ENCODE results near the gene MYO6.

Gene MYO6

GRCh38 chr6:75759207-75759606 lies 10.2 kb downstream of the MYO6 start:
- DNase-seq, result no peak
- intact Hi-C loops (cut with DNase I), result no loop called here

DNA sequence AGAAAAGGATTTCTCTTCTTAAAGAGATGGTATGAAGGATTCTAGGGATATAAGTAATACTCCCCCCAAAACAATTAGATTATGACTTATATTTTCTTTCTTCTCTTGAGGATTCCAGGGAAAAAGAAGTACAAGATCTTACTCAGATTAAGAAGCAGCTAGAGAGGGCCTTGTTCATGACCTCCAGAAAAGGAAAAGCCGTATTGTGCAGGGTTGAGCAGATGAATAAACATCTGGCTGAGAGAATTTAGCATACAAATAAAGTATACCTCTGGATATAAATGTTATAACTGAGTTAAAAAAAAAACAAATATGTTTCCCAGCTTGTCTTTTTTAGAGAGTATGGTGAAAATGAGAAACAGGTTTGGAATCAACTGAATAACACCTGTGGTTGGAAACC lies 11.3 kb downstream of the MYO6 start:
- DNase-seq, result no peak
- intact Hi-C loops (cut with DNase I), result no loop called here

GRCh38 chr6:75761489-75761888 lies 12.4 kb downstream of the MYO6 start:
- no peak for DNase-seq
- intact Hi-C loops (cut with DNase I), result no loop called here

- intact Hi-C loops (cut with DNase I), result no loop called here
- no peak for DNase-seq
Measured at GRCh38 chr6:75762063-75762462, 13.0 kb downstream of the MYO6 start.

DNA sequence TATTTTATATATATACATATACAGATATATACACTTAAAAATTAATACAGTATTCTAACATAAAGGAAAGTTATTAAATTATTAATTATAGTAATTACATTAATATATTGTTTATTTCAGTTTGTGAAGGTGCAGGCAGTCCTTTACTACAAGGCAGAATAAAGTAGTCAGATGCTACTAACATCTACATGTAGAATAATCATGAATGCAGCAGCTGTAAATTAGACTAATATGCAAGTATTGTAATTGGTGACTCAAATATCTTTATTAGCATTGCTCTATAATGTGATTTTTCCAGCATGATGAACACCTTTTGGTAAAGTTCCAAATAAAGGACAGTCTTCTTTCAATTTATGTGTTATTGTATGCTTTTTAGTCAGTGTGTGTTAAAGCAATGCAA lies 17.3 kb downstream of the MYO6 start:
- intact Hi-C loops (cut with DNase I), result no loop called here

GRCh38 chr6:75770844-75771243 lies 21.8 kb downstream of the MYO6 start:
- DNase-seq, result no peak
- intact Hi-C loops (cut with DNase I), result no loop called here

More for the DNA sequence above, 17.3 kb downstream of the MYO6 start:
- no peak for DNase-seq

DNA sequence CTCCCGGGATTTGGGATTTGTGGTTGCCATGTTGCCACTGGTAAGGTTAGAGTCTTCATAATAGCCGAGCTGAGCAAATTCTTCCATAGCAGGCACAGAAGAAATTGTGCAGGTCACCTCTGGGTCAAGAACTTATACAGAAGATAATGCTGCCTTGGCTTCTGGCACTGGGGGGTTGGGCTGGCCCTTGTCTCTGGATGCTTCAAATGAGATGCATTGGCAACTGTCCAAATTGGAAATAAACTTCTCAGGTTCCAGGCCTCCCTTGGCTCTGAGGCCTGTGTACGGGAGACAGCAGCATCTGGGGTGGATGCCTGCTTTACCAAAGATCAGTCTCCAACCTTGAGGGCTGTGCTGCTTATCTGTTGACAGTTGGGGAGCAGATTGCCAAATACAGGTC lies 26.2 kb downstream of the MYO6 start:
- DNase-seq, result no peak
- intact Hi-C loops (cut with DNase I), result no loop called here

DNA sequence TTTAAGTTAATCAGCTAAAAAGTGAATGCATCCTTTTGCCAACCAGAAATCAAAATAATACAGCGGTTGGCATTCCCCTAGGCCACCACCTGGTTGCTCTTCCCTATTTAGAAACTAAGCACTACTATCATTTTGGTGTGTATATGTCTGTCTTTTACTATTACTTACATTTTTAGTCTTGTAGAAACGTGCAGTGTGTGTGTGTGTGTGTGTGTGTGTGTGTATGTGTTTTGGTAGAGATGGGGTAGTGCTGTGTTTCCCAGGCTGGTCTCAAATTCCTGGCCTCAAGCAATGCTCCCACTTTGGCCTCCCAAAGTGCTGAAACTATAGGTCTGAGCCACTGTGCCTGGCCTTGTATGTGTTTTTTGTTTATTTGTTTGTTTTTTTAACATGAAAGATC lies 27.4 kb downstream of the MYO6 start:
- no peak for DNase-seq

GRCh38 chr6:75778757-75779156 lies 29.7 kb downstream of the MYO6 start:
- intact Hi-C loops (cut with DNase I), result no loop called here
- DNase-seq, result no peak

More for the DNA sequence above, 27.4 kb downstream of the MYO6 start:
- intact Hi-C loops (cut with DNase I), result no loop called here

- intact Hi-C loops (cut with DNase I), result no loop called here
- no peak for DNase-seq
Measured at GRCh38 chr6:75786152-75786551, 37.1 kb downstream of the MYO6 start.

- intact Hi-C loops (cut with DNase I), result no loop called here
- DNase-seq, result no peak
Measured at GRCh38 chr6:75788894-75789293, 39.9 kb downstream of the MYO6 start.

DNA sequence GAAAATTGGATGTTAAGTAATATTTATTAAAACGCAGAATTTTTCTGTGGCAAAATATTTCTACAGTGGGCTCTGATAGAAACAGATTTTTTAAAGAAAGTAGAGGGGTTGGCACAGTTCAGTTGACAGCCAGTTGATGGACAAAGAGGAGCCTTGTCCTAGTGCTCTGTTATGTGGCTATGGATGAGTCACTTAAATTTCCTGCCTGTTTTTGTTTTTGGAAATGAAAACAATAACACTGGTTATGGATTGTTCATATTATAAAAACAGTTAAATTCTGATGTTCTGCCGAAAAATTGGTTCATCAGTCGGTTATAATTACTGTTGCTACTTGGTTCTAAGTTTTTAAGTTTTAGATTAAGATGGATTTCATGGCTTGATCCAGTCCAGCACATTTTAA lies 42.8 kb downstream of the MYO6 start:
- DNase-seq, result peak in 14 of 42 donors; percentile 29 to 69 (median 44)
- intact Hi-C loops (cut with DNase I), result no loop called here

DNA sequence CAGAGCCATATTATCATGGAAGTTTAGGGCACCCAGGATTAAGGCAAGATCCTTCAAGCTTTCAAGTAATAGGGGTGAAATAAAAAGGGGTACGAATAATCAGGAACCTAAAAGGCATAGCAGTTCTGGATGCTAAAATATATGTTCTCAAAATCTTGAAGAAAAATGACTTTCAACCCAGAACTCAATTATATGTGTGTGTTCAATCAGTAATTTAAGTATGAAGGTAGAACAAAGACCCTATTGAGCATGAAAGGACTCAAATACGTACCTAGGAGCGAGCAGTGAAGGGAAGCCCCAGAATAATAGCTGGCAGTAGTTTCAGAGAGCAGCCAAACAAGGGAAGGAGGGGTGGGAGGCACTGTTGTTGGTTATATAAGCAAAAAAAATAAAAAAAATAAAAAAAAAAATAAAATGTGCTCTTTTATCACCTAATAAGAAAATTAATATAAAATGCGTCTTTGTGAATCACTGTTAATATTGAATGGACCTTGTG lies 45.4 kb downstream of the MYO6 start:
- intact Hi-C loops (cut with DNase I), result no loop called here
- DNase-seq, result peak in 5 of 42 donors; percentile 20 to 63 (median 37)

DNA sequence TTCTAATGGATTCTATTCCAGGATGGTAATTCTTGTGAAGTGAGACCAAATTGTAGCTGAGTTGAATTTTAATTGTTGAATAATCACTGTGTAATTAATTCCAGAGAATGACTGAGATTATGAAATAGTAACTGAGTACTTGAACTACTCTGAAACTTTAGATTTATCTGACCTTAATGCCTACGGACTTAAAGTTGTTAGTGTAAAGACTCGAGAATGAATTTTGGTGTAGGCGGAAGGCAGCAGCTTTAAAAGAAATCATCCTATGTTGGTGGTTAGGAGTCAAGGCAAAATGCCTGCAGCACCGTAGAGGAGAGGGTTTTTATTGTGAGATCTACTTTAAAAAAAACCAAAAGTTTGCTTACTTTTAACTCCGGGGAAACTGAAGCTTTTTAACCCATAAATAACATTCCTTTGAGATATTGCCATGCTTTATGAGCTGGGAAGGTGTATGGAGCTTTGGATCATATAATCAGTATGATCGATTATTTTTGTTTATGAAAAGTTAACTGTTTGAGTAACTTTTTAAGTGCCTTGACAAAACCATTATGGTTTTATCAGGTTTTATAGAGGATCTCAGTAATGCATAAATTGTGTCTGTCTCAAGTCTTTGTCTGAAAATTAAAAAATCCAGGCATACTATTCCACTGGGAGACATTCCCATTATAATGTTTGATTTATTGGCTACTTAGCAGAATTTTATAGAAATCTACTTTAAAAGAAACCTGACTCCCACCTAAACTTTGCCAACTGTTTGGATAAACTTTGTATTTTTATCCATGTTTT lies 46.1 kb downstream of the MYO6 start:
- intact Hi-C loops (cut with DNase I), result no loop called here
- DNase-seq, result no peak

DNA sequence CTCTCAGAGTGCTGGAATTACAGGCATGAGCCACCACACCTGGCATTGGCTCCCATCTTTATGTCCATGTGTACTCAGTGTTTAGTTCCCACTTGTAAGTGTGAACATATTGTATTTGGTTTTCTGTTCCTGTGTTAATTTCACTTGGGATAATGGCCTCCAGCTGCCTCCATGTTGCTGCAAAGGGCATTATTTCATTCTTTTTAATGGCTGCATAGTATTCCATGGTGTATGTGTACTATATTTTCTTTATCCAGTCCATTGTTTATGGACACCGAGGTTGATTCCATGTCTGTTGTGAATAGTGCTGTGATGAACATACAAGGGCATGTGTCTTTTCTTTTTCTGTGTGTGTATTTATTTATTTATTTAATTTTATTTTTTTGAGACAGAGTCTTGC lies 47.7 kb downstream of the MYO6 start:
- DNase-seq, result no peak
- intact Hi-C loops (cut with DNase I), result no loop called here

DNA sequence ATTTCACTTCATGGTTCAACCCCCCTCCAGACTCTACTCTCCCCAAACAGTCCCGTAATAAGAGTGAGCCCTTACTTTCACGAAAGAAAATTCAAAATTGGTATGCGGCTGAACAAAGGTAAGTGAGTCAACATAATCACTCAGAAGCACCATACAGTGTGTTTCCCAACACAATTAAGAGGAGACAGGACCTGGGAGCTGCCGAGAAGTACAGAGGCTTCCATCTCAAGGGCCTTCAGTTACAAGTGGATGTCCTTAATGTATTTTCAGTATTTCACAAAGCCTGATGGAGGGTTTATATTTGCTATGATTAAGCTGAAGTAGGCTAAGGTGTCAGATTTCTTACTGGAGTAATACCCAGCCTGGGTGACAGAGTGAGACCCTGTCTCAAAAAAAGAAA lies 51.1 kb downstream of the MYO6 start:
- intact Hi-C loops (cut with DNase I), result no loop called here
- DNase-seq, result no peak

- intact Hi-C loops (cut with DNase I), result no loop called here
Measured at GRCh38 chr6:75800708-75801505, 51.9 kb downstream of the MYO6 start.

DNA sequence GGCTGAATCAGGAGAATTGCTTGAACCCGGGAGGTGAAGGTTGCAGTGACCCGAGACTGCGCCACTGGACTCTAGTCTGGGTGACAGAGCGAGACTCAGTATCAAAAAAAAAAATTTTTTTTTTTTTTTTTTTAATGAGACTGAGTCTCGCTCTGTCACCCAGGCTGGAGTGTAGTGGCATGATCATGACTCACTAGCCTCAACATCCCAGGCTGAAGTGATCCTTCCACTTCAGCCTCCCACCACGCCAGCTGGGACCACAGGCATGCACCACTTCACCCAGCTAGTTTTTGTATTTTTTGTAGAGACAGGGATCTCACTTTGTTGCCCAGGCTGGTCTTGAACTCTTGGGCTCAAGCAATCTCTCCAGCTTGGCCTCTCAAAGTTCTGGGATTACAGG lies 53.3 kb downstream of the MYO6 start:
- intact Hi-C loops (cut with DNase I), result no loop called here
- no peak for DNase-seq

More at GRCh38 chr6:75800708-75801505, 51.9 kb downstream of the MYO6 start:
- DNase-seq, result no peak

GRCh38 chr6:75808507-75808906 lies 59.5 kb downstream of the MYO6 start:
- no peak for DNase-seq
- intact Hi-C loops (cut with DNase I), result no loop called here

DNA sequence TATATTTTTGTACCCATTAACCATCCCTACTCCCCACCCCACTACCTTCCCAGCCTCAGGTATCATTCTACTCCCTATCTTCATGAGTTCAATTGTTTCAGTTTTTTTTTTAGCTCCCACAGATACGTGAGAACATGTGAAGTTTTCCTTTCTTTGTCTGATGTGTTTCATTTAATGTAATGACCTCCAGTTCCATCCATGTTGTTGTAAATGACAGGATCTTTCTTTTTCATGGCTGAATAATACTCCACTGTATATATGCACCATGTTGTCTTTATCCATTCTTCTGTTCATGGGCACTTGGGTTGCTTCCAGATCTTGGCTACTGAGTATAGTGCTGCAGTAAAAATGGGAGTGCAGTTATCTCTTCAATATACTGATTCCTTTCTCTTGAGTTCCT lies 63.5 kb downstream of the MYO6 start:
- intact Hi-C loops (cut with DNase I), result no loop called here
- no peak for DNase-seq
